GM19099 (cell line): Measurements from ENCODE around the gene PRPF39.

Source experiments
- POLR2A ChIP-seq: IDR thresholded peaks from 3 replicates; pipeline ENCODE4 v1.6.1; 2011; ENCODE audit warnings: low read depth; ENCODE audit not compliant: insufficient read length; ENCODE audit errors: extremely low read depth

The PRPF39 gene

GRCh38 chr14:45066667-45067066, 17.2 kb upstream of the PRPF39 start:
- no peak for TF ChIP-seq POLR2A

- no peak for TF ChIP-seq POLR2A
Measured at GRCh38 chr14:45068396-45068795, 15.5 kb upstream of the PRPF39 start.

GRCh38 chr14:45070215-45070614, 13.7 kb upstream of the PRPF39 start:
- TF ChIP-seq POLR2A, result no peak

GRCh38 chr14:45072126-45072525, 11.8 kb upstream of the PRPF39 start:
- TF ChIP-seq POLR2A, result no peak

- TF ChIP-seq POLR2A, result no peak
Measured at GRCh38 chr14:45073231-45073879, 10.6 kb upstream of the PRPF39 start.

- no peak for TF ChIP-seq POLR2A
Measured at GRCh38 chr14:45078323-45078722, 5.6 kb upstream of the PRPF39 start.

GRCh38 chr14:45082420-45082819, 1.5 kb upstream of the PRPF39 start:
- no peak for TF ChIP-seq POLR2A

GRCh38 chr14:45083617-45083975, 320 bp upstream of the PRPF39 start:
- TF ChIP-seq POLR2A, result no peak

- no peak for TF ChIP-seq POLR2A
Measured at GRCh38 chr14:45084946-45085346, 1.0 kb downstream of the PRPF39 start.

GRCh38 chr14:45089813-45090212, 5.9 kb downstream of the PRPF39 start:
- no peak for TF ChIP-seq POLR2A

- no peak for TF ChIP-seq POLR2A
Measured at GRCh38 chr14:45091710-45092109, 7.8 kb downstream of the PRPF39 start.

GRCh38 chr14:45094275-45094674, 10.4 kb downstream of the PRPF39 start:
- TF ChIP-seq POLR2A, result no peak

- TF ChIP-seq POLR2A, result no peak
Measured at GRCh38 chr14:45095143-45095542, 11.2 kb downstream of the PRPF39 start.

- no peak for TF ChIP-seq POLR2A
Measured at GRCh38 chr14:45096218-45096617, 12.3 kb downstream of the PRPF39 start.

GRCh38 chr14:45103806-45104205, 19.9 kb downstream of the PRPF39 start:
- TF ChIP-seq POLR2A, result no peak

- TF ChIP-seq POLR2A, result no peak
Measured at GRCh38 chr14:45104561-45104960, 20.6 kb downstream of the PRPF39 start.
